ENCODE measurements around the gene UPK1B.

Gene UPK1B

GRCh38 chr3:119177321-119177720 is 3.9 kb downstream of the UPK1B start:
- DNase-seq, result no peak

GRCh38 chr3:119181765-119182164 is 8.4 kb downstream of the UPK1B start:
- DNase-seq, result no peak

DNA sequence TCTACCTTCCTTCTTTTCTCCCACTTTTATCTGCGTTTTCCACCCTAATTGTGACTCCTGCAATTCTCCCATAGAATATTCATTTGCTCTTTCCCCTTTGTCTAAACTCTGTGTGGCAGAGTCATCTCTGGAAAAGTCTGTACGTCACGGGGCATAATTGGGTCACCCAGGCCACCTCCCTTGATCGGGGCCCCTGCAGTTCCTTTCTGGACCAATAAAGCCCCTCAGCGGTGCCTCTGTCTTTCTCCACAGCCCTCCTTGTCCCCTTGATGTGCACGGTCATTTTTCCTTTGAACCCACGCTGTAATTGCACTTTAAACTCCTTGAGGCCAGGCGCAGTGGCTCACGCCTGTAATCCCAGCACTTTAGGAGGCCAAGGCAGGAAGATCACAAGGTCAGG is 10.7 kb downstream of the UPK1B start:
- DNase-seq, result no peak

DNA sequence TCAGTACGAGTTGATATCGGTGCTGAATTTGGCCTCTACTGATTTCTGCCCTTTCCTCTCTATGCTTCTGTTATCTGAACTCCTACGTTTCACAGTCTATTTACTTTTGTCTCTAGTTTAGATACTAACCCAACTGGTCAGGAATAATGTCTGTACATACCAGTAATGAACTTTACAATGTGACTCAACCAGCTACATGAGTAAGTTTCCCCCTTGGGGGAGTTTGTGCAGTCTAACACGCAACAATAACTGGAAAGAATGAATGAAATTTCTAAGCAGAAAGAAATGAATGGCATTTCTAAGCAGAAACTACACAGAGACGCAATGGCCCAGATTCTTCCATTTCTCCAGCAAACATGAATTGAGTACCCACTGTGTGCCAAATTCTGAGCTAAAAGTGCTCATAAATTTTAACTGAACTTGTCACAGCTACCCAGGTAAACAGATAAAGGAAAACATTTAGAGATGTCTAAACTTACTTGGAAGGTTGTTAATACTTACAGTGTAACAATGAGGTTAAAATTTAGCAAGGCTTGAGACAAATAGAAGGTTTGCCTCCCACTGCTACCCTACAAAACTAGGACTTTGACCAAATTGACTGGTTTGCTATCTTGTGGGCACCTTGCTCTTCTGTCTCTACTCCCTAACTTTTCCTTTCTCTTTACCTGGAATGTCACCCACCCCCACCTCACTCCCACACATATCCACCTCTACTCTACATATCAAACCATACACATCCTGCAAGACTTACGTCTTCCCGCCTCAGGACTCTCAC is 11.6 kb downstream of the UPK1B start:
- DNase-seq, result no peak

- no peak for DNase-seq
Observed at GRCh38 chr3:119187266-119187665, 13.9 kb downstream of the UPK1B start.

DNA sequence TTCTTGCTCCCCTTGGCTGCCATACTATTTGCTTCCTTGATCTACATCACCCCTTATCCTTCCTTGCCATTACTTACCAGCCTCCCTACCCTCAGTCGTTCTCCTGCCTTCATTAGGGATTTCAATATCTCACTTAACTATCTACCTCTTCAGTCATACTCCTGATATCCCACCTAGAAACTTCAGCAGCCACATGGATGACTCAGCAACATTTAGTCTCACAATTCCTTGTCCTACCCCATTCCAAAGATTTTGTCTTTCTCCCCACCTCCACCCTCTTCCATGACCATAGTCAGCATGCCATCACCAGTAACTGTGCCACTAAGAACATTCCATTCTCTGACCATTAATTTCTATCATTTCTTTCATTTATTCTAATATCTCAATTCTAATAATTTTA is 18.4 kb downstream of the UPK1B start:
- DNase-seq, result no peak

DNA sequence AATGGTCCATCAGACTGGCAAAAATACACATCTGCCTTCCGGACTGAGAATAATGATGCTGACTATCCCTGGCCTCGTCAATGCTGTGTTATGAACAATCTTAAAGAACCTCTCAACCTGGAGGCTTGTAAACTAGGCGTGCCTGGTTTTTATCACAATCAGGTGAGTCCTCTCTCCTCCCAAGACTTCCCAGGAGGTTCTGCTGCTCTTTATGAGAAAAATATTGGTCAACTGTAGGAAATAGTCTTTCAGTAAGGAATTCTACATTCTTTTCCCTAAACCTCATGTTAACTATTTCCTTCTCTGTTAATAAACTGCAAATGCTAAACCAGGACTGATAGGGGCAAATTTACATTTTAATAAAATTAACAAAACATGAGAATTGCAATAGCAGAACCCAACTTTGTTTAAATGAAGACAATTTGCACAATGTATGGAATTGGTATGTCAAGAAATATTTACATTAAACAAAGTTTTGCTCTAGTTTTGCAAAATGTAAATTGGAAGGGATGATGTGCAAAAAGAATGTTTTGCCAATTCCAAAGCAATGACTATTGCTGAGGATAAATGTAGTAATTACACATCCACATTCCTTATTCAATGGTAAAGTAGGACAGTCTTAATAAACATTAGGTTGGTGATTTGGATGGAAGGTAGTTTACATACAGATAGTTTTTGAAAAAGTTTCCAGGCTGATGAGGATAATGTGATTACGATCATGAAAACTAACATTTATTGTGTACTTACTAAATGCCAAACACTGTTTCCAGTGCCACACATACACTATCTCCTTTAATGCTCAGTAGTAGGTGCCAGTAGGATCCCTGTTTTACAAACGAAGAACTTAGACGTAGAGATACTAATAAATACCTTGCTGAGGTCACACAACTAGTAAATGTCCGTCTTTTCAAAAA is 21.1 kb downstream of the UPK1B start:
- DNase-seq, result no peak

- DNase-seq, result no peak
Observed at GRCh38 chr3:119195151-119195476, 21.7 kb downstream of the UPK1B start.

DNA sequence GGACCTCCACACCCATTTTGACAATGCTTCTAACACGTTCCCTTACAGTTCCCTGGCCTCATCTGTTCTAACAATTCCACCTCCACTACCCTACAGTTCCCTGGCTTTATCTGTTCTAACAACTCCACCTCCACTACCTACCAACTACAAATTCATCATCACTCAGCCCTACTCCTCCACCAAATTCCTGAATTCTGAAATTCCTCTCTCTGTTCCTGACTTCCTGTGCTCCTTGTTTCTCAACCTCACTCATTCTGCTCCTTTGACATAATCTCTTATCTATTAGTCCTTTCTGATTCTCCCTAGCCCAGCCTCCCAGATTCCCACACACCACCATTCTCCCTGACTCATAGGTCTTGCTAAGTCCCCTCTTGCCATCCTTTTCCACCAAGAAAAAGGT is 22.5 kb downstream of the UPK1B start:
- DNase-seq, result no peak

DNA sequence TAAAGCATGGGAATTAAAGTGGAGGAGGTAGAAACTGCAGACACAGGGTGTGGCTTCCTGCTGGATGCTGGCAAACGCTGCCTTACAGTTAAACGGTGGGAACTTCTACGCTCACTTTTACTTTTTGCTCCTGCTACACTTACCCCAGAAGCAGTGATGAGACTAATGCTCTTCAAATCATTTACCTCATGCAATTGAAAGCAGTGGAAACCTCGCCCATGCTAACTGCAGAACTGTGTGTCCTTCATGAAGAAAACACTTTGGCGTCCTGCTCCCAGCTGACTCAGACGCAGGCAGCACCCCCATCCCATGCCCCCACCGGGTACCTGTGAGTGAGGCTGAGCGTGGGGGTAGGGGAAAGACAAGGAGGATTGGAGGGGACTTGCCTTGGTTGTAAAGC is 31.8 kb downstream of the UPK1B start:
- no peak for DNase-seq

GRCh38 chr3:119205685-119206084 is 32.3 kb downstream of the UPK1B start:
- no peak for DNase-seq

DNA sequence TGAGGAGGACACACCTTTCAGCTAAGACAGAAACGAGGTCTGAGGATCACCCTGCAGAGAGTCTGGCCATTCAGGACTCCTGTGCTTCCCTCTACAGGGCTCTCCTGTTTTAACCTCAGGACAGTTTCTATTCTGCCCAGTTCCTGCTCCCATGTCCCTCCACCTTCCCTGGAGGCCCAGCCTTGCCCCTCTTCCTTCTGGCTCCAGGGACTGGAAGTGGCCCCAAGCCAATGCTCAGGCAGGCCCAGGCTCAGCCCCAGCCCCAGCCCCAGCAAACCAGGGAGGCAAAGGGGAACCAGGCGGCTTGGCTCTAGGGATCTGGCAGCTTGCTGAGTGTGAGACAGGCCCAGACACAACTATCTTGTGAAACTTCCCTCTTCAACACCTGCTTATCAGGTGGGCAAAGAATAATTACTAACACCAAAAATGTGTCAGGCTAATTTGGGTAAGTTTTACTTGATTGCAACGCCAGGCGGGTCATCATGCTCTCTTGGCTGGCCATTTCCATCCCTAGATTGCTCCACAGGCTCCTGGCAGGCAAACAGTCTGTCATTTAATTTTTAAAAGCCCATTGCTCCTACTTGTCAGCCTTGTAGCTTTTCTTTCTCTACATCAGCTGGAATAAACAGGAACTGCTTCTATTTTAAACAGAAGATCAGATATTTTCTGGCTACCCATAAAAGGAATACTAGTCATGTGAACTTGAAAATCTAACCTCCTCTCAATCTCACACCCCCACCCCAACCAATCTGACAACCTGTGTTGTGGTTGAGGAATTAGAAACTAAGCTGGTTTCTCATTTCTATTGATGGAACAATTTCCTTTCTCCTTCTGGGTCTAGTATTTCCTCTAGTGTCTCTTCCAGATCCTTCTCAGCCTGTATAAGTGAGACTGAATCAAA is 33.5 kb downstream of the UPK1B start:
- no peak for DNase-seq

- DNase-seq, result no peak
Observed at GRCh38 chr3:119207512-119207875, 34.1 kb downstream of the UPK1B start.

- no peak for DNase-seq
Observed at GRCh38 chr3:119211193-119211592, 37.8 kb downstream of the UPK1B start.

- no peak for DNase-seq
Observed at GRCh38 chr3:119211803-119212202, 38.4 kb downstream of the UPK1B start.

- DNase-seq, result no peak
Observed at GRCh38 chr3:119219069-119219468, 45.7 kb downstream of the UPK1B start.

- DNase-seq, result no peak
Observed at GRCh38 chr3:119220198-119220597, 46.8 kb downstream of the UPK1B start.

GRCh38 chr3:119220970-119221667 is 47.7 kb downstream of the UPK1B start:
- DNase-seq, result no peak

- no peak for DNase-seq
Observed at GRCh38 chr3:119221779-119222320, 48.5 kb downstream of the UPK1B start.

DNA sequence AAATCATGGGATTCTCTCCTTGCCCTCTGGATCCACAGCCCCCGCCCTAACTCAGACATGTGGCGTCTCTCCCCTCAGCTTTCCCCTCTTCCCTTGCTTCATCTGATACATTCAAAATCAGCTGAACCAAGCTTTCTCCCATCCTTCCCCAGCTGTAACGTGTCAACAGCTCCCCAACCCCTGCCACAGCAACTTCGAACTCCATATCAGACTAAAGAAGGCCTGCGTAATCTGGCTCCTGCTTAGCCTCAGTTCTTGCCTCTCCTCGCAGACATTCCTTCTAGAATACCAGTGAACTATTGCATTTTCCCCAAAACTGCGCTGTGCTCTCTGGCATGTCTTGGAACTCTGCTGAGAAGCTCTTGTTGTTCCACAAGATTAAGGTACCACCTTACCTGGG is 49.0 kb downstream of the UPK1B start:
- no peak for DNase-seq

DNA sequence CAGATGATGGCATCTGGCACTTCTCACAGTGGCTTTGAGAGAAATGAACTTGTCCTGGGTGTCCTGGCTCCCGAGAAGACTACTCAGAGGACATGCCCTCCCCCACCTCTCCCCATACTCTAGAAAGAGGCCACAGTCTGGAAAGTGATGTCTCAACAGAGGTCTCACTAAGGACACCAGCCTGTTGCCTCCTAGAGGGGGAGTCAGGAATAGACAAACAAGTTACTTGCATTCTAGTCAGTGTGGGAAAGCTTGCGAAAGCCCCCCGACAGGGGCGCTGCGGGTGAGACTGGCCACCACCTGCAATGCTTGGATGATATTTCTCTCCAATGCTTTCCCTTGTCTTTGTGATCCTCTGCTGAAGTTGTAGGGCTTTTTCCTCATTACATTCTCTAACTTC is 50.1 kb downstream of the UPK1B start:
- DNase-seq, result no peak

- DNase-seq, result no peak
Observed at GRCh38 chr3:119225121-119225520, 51.7 kb downstream of the UPK1B start.
